PC-3 (cell line): ENCODE measurements around the gene SRGAP1. TPM values are rescaled to one million over a fixed set of nuclear protein-coding genes. Genes with fewer than 3 reads are reported as not detected.

Source experiments
- ATAC-seq: fragments of 200-7000 bp; cut with Tn5 transposase; 2 replicates; pipeline ENCODE4 v1.9.1; 2020; ENCODE audit warnings: mild to moderate bottlenecking, moderate library complexity
- BruUV-seq: library from RNA; stranded (reverse); fragments of 400-500 nt; replicated peaks from 2 replicates; lab custom pipeline; 2021; lab: Mats Ljungman, UMichigan
- CTCF ChIA-PET: fragments of 300-600 bp; sonication (Branson Sonifier 250); formaldehyde crosslinking; loops from one replicate; lab custom pipeline; 2022; ENCODE audit warnings: antibody characterized with exemption; lab: Charles Lee
- POLR2A ChIA-PET: fragments of 300-600 bp; sonication (Branson Sonifier 250); formaldehyde crosslinking; loops from one replicate; lab custom pipeline; 2022; ENCODE audit warnings: antibody characterized with exemption; ENCODE audit not compliant: unreplicated experiment; lab: Charles Lee
- DNase-seq: peaks from one replicate; pipeline ENCODE4 v3.0.0-alpha.2; 2015
- H2AFZ ChIP-seq: fragments of 300-600 bp; sonication (generic); 2 replicates; pipeline ENCODE4 v1.6.0; 2016; ENCODE audit warnings: antibody characterized with exemption, low read length
- H3F3A ChIP-seq: fragments of 300-600 bp; sonication (generic); one replicate; pipeline ENCODE4 v1.6.0; 2017; ENCODE audit warnings: antibody characterized with exemption, low read length, control low read depth, mild to moderate bottlenecking; ENCODE audit not compliant: unreplicated experiment
- H3K27ac ChIP-seq: fragments of 300-600 bp; sonication (generic); 2 replicates; pipeline ENCODE4 v1.5.1; 2016; ENCODE audit warnings: mild to moderate bottlenecking, low read length
- H3K27me3 ChIP-seq: fragments of 300-600 bp; sonication (generic); 2 replicates; pipeline ENCODE4 v1.6.1; 2016; ENCODE audit warnings: low read length, mixed read lengths
- H3K36me3 ChIP-seq: fragments of 300-600 bp; sonication (generic); 2 replicates; pipeline ENCODE4 v1.6.1; 2016; ENCODE audit warnings: low read depth, mixed run types, low read length, mixed read lengths
- H3K4me1 ChIP-seq: fragments of 300-600 bp; sonication (generic); 2 replicates; pipeline ENCODE4 v1.5.1; 2016; ENCODE audit warnings: low read length; ENCODE audit not compliant: insufficient read depth
- H3K4me2 ChIP-seq: fragments of 300-600 bp; sonication (generic); 2 replicates; pipeline ENCODE4 v1.6.0; 2016; ENCODE audit warnings: low read length
- H3K4me3 ChIP-seq: fragments of 300-600 bp; sonication (generic); 2 replicates; pipeline ENCODE4 v1.5.1; 2016; ENCODE audit warnings: mild to moderate bottlenecking, low read length, mixed read lengths
- H3K79me2 ChIP-seq: fragments of 300-600 bp; sonication (generic); 2 replicates; pipeline ENCODE4 v1.6.1; 2017; ENCODE audit warnings: low read length, mixed read lengths
- H3K9ac ChIP-seq: fragments of 300-600 bp; sonication (generic); 2 replicates; pipeline ENCODE4 v1.6.0; 2016; ENCODE audit warnings: mild to moderate bottlenecking, low read length
- H3K9me2 ChIP-seq: fragments of 300-600 bp; sonication (generic); replicated peaks from 2 replicates; pipeline ENCODE4 v1.6.1; 2016; ENCODE audit warnings: mixed run types, low read length, mixed read lengths
- H3K9me3 ChIP-seq: fragments of 300-600 bp; sonication (generic); 2 replicates; pipeline ENCODE4 v1.6.1; 2016; ENCODE audit warnings: low read length, mixed read lengths
- H4K20me1 ChIP-seq: fragments of 300-600 bp; sonication (generic); 2 replicates; pipeline ENCODE4 v1.6.1; 2016; ENCODE audit warnings: low read length, mixed read lengths
- CTCF ChIP-seq: fragments of 300-600 bp; sonication (generic); conservative IDR thresholded peaks from 2 replicates; pipeline ENCODE4 v1.5.1; 2017; ENCODE audit warnings: antibody characterized with exemption, low read depth, mild to moderate bottlenecking, low read length
- EZH2 ChIP-seq: fragments of 300-600 bp; sonication (generic); IDR thresholded peaks from one replicate; pipeline ENCODE4 v1.6.1; 2017; ENCODE audit warnings: antibody characterized with exemption, mild to moderate bottlenecking, low read length; ENCODE audit not compliant: unreplicated experiment
- EZH2phosphoT487 ChIP-seq: fragments of 300-600 bp; sonication (generic); IDR thresholded peaks from 2 replicates; pipeline ENCODE4 v1.6.1; 2018; ENCODE audit warnings: mild to moderate bottlenecking, antibody characterized with exemption, low read length, borderline replicate concordance
- intact Hi-C: fragments of 100-400 bp; cut with micrococcal nuclease; formaldehyde crosslinking; loops from 2 replicates; pipeline ENCODE4 v1.9.0; 2023
- total RNA-seq: library from RNA; depleted of rRNA; stranded (reverse); fragments of >200 nt; gene quantifications from 2 replicates; pipeline ENCODE4 v1.2.3, GENCODE V29; 2014

Gene SRGAP1
- total RNA-seq, 1 experiment from 2014 or later, result 11.0 TPM

- ChIA-PET POLR2A (no interaction called here), CTCF (no interaction called here)
- no peaks in the 10 kb centered on the region for H3K9me3 ChIP-seq
- no peak for TF ChIP-seq EZH2phosphoT487
- no peak for TF ChIP-seq CTCF
- no peak for TF ChIP-seq EZH2
- H3K36me3 ChIP-seq, result peaks cover 11% of the 10 kb centered on the region; the same call in 1 of the 2 replicates
- H3K27ac ChIP-seq, result no peak overlapping the region
- H3K4me2 ChIP-seq, result no peak overlapping the region
- H3K9me2 ChIP-seq, result no peaks in the 10 kb centered on the region
- no peak overlapping the region for H3K9ac ChIP-seq
- no peaks in the 10 kb centered on the region for H3K4me1 ChIP-seq
- intact Hi-C loops, result no loop called here
- no peak overlapping the region for H2AFZ ChIP-seq
- peaks cover 69% of the 10 kb centered on the region for H3K79me2 ChIP-seq
- H3K4me3 ChIP-seq, result no peak overlapping the region
- no peaks in the 10 kb centered on the region for H3F3A ChIP-seq
- no peaks in the 10 kb centered on the region for H3K27me3 ChIP-seq
- no peaks in the 10 kb centered on the region for H4K20me1 ChIP-seq
- DNase-seq (no peak), ATAC-seq (no peak)
- BruUV-seq, result no TSS peak
Measured at GRCh38 chr12:63941166-63941800, 96.8 kb downstream of the SRGAP1 start.

GRCh38 chr12:63941879-63942278 is 97.4 kb downstream of the SRGAP1 start:
- no peak overlapping the region for H3K4me2 ChIP-seq
- H3K79me2 ChIP-seq, result peaks cover 70% of the 10 kb centered on the region
- no peak overlapping the region for H2AFZ ChIP-seq
- H3K27ac ChIP-seq, result no peak overlapping the region
- peaks cover 11% of the 10 kb centered on the region; the same call in 1 of the 2 replicates for H3K36me3 ChIP-seq
- no peak for ATAC-seq
- ChIA-PET POLR2A (no interaction called here), CTCF (no interaction called here)
- intact Hi-C loops, result no loop called here
- TF ChIP-seq CTCF (no peak), EZH2 (no peak), EZH2phosphoT487 (no peak)
- H3K9me2 ChIP-seq, result no peaks in the 10 kb centered on the region
- H3K9me3 ChIP-seq, result no peaks in the 10 kb centered on the region
- DNase-seq, result no peak
- BruUV-seq, result no TSS peak
- no peaks in the 10 kb centered on the region for H4K20me1 ChIP-seq
- no peaks in the 10 kb centered on the region for H3K27me3 ChIP-seq
- H3K9ac ChIP-seq, result no peak overlapping the region
- H3K4me3 ChIP-seq, result no peak overlapping the region
- H3K4me1 ChIP-seq, result no peaks in the 10 kb centered on the region
- H3F3A ChIP-seq, result no peaks in the 10 kb centered on the region
